AG04450 (cell line): ENCODE measurements around the gene CHPF. TPM values are rescaled to one million over a fixed set of nuclear protein-coding genes. Genes with fewer than 3 reads are reported as not detected.

Experiments used
- CTCF ChIA-PET: fragments of 300-600, 350-600 bp; formaldehyde crosslinking; extraction: SDS; loops from one replicate; lab custom pipeline; 2022; ENCODE audit warnings: antibody characterized with exemption, inconsistent platforms; lab: Charles Lee
- POLR2A ChIA-PET: fragments of 350-600 bp; formaldehyde crosslinking; extraction: SDS; loops from one replicate; lab custom pipeline; 2021; ENCODE audit warnings: antibody characterized with exemption, inconsistent platforms; lab: Yijun Ruan, JAX
- DNase-seq: peaks from one replicate; pipeline ENCODE4 v3.0.0-alpha.2; 2011; ENCODE audit warnings: low read depth, low spot score
- H3K27ac ChIP-seq: one replicate; pipeline ENCODE4 v1.5.1; 2012; ENCODE audit warnings: low read depth, low read length, control low read depth
- H3K27me3 ChIP-seq: one replicate; pipeline ENCODE4 v1.6.0; 2012; ENCODE audit warnings: low read length; ENCODE audit not compliant: control insufficient read depth, insufficient read depth
- H3K4me3 ChIP-seq: 2 replicates; pipeline ENCODE4 v1.5.1; 2011; ENCODE audit warnings: mild to moderate bottlenecking, low read depth, low read length, control low read depth
- H3K9me3 ChIP-seq: 2 replicates; pipeline ENCODE4 v1.5.1; 2012; ENCODE audit warnings: low read length; ENCODE audit not compliant: control insufficient read depth, insufficient read depth
- polyA plus RNA-seq: library from polyadenylated mRNA; depleted of rRNA; stranded (reverse); fragments of >200 nt; gene quantifications from 2 replicates; pipeline ENCODE4 v1.2.3, GENCODE V29; 2011
- TF ChIP-seq, protein P1 (sequence below): IDR thresholded peaks from 2 replicates; pipeline ENCODE4 v1.5.1; 2011; ENCODE audit warnings: low read depth, low read length, control low read depth, inconsistent platforms

Gene CHPF
- polyA plus RNA-seq, 1 experiment: 24.4 TPM

DNA sequence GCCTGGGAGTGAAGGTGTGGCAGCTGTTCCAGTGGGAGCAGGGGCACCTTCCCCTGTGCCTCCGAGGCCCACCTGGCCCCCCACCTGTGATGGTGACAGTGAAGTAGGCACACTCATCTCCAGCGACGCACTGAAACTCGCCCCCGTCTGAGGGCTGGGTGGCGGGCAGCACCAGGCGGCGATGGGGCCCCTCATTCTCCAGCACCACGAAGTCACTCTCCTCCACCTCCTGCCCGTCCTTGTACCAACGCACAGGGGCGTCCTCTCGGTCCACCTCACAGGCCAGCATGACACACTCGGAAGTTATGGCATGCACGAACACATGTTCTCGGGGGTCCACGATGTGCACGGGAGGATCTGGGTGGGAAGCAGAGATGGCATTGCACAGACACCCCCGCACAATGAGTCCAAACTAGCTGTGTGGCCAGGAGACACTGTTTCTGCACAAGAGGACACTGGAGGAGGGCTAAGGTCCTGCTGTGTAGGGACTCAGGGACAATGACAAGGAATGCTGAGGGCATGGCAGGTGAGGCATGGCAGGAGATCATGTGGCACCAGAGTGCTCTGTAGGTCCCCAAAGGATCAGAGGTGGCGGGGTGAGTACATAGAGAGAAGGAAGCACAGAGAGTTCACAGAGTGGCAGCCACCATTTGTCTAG is 19.8 kb upstream of the CHPF start:
- TF ChIP-seq, protein P1, sequence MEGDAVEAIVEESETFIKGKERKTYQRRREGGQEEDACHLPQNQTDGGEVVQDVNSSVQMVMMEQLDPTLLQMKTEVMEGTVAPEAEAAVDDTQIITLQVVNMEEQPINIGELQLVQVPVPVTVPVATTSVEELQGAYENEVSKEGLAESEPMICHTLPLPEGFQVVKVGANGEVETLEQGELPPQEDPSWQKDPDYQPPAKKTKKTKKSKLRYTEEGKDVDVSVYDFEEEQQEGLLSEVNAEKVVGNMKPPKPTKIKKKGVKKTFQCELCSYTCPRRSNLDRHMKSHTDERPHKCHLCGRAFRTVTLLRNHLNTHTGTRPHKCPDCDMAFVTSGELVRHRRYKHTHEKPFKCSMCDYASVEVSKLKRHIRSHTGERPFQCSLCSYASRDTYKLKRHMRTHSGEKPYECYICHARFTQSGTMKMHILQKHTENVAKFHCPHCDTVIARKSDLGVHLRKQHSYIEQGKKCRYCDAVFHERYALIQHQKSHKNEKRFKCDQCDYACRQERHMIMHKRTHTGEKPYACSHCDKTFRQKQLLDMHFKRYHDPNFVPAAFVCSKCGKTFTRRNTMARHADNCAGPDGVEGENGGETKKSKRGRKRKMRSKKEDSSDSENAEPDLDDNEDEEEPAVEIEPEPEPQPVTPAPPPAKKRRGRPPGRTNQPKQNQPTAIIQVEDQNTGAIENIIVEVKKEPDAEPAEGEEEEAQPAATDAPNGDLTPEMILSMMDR: no peak
- ChIA-PET POLR2A (interaction anchor here (1.4 kb wide), 1 partner anchor 11 kb away, joined by 3 read pairs; no protein-coding TSS in a partner anchor), CTCF (no interaction called here)
- Histone ChIP-seq H3K27me3 (no peaks in the 10 kb centered on the region), H3K9me3 (peaks cover 8% of the 10 kb centered on the region; the same call in 1 of the 2 replicates), H3K4me3 (no peak overlapping the region), H3K27ac (no peak overlapping the region)
- DNase-seq: no peak

DNA sequence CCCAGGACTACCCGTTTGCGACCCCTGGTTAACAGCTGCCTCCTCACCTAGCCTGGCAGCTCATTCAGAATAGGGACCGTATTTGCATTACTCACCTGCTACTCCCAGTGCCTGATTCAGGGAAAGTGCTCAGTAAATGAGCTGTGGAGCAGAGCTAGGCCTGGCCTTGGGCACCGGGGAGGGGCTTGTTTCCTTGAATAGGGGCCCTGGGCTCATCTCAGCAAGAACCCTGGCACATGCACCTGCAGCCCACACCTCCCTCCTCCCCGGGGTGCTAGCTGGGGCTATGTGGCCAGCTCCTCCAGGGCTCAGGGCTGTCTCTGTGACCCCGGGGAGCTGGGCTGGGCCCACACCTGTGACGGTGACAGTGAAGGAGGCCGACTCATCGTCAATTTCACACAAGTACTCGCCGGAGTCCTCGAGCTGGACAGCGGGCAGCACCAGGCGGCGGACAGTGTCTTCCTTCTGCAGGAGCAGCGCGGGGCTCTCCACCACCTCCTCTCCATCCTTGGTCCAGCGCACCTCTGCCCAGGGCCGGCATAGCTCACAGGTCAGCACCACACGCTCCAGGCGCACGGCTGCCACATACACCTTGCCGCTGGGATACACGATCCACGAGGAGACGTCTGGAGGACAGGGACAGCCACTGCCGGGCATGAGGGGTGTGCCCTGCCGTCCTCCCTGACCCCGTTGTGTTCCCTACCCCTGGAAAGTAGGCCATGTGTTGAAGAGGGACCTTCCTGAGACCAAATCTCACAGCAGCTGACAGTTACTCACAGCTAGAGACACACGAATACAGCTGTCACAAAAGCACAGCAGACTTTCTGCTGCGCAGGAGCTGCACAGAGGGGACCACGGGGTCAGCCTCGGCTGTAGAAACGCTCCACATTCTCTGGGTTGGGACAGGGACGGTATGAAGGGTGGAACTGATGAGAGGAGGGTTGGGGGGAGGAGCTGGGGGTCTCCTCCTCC is 18.7 kb upstream of the CHPF start:
- DNase-seq: no peak
- ChIA-PET POLR2A (interaction anchor here (1.4 kb wide), 1 partner anchor 10 kb away, joined by 3 read pairs; no protein-coding TSS in a partner anchor), CTCF (interaction anchor here (2.0 to 3.7 kb wide), 2 partner anchors 8 to 128 kb away, joined by 7 to 35 read pairs; partner anchors contain the start of genes INHA and OBSL1)
- Histone ChIP-seq H3K9me3 (peaks cover 4% of the 10 kb centered on the region; the same call in 1 of the 2 replicates), H3K27ac (no peak overlapping the region), H3K4me3 (no peak overlapping the region), H3K27me3 (peaks cover 5% of the 10 kb centered on the region)
- TF ChIP-seq, protein P1: no peak

DNA sequence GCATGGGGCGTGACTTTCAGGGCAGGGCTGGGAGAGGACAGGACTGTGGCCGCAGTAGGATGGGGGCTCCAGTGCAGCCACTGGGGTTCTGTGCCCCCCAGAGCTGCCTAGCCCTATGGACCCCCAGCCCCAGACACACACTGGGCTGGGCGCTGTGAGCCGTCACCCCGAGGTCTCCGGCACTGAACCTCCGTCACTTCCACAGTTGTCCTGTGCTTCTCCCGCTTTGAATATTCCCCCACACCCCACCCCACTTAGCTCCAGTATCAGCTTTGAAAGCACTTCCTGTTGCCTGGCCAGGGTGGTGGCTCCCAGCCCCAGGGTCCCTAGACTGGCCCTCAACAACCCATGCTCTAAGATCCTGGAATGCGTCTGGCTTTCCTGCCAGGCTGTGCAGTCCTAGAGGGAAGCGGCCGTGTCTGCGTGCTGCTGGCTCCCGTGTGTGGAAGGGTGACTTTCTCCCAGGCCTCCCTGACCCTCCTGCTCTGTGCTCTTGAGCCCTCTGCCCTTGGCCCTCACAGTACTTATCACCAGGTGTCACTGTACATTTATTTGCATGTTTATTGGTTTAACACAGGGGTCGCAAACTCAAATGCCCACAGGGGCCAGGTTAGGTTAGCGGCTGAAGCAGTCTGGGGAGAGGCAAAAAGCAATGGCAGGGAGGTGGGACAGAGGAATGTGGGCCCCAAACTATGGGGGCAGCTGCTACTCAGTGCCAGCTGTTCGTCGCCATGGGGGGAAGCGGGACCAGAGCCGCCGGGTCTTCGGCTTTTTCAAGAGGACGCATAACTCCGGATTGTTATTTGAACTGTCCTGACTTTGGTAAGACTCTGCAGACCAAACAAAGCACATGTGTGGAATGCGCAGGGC is 17.8 kb upstream of the CHPF start:
- ChIA-PET POLR2A (interaction anchor here (1.0 to 2.3 kb wide), 2 partner anchors 9 to 10 kb away, joined by 3 to 13 read pairs (median 4); partner anchors contain the start of genes INHA and OBSL1), CTCF (interaction anchor here (1.0 to 3.7 kb wide), 9 partner anchors 9 to 266 kb away, joined by 3 to 38 read pairs (median 18); partner anchors contain the start of genes CHPF, INHA, OBSL1 and STK11IP)
- peaks cover 4% of the 10 kb centered on the region; the same call in 1 of the 2 replicates for H3K9me3 ChIP-seq
- no peak overlapping the region for H3K4me3 ChIP-seq
- DNase-seq: no peak
- no peak overlapping the region for H3K27ac ChIP-seq
- peaks cover 5% of the 10 kb centered on the region for H3K27me3 ChIP-seq
- TF ChIP-seq, protein P1: no peak

DNA sequence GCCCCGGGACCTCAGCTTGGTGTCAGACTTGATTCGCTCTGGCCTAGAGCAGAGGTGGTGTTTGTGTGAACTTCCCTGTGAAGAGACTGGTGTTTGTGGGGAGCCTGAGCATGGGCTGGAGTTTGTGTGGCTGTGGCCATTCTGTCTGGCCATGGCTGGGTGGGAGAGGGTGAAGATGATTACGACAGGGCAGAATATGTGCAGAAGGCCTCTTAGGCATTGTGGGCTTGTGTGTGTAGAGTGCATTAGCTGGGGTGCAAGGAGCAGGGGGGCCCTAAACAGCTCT is 17.2 kb upstream of the CHPF start:
- Histone ChIP-seq H3K27ac (no peak overlapping the region), H3K4me3 (no peak overlapping the region), H3K9me3 (peaks cover 4% of the 10 kb centered on the region; the same call in 1 of the 2 replicates), H3K27me3 (peaks cover 5% of the 10 kb centered on the region)
- DNase-seq: no peak
- TF ChIP-seq, protein P1: no peak
- ChIA-PET CTCF (interaction anchor here (0.9 to 3.7 kb wide), 20 partner anchors 9 to 266 kb away, joined by 3 to 38 read pairs (median 4); partner anchors contain the start of genes CHPF, GMPPA, INHA and OBSL1), POLR2A (interaction anchor here (1.0 to 2.3 kb wide), 3 partner anchors 8 to 37 kb away, joined by 4 to 13 read pairs (median 7); partner anchors contain the start of genes INHA, OBSL1 and STK11IP)
